ENCODE data around the gene ZNF618.

DNA sequence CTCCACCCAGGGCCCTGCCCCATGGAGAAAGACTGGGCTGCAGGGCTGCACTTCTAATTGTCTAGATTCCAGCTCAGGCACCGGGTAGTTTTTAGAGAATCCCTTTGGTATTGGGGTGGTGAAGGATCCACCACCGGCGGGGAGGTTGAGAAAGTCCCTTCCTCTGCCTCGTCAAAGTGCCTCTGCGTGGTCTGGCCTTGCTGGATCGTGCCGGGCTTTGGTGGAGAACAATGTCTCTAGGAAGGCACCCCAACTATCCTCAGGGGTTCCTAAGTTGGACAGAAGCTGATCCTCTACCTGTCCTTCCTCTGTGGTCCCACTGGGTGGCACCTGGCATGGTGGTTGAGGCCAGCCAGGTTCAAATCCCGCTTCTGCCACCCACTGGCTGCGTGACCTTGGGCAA lies 209.3 kb downstream of the ZNF618 start:
- TF ChIP-seq, protein P1, sequence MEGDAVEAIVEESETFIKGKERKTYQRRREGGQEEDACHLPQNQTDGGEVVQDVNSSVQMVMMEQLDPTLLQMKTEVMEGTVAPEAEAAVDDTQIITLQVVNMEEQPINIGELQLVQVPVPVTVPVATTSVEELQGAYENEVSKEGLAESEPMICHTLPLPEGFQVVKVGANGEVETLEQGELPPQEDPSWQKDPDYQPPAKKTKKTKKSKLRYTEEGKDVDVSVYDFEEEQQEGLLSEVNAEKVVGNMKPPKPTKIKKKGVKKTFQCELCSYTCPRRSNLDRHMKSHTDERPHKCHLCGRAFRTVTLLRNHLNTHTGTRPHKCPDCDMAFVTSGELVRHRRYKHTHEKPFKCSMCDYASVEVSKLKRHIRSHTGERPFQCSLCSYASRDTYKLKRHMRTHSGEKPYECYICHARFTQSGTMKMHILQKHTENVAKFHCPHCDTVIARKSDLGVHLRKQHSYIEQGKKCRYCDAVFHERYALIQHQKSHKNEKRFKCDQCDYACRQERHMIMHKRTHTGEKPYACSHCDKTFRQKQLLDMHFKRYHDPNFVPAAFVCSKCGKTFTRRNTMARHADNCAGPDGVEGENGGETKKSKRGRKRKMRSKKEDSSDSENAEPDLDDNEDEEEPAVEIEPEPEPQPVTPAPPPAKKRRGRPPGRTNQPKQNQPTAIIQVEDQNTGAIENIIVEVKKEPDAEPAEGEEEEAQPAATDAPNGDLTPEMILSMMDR (IDR thresholded peaks at IDR 0.05; ENCODE audit: borderline replicate concordance, extremely low read depth, low read length, poor library complexity, severe bottlenecking) = no peak
- TF ChIP-seq EZH2 (IDR thresholded peaks at IDR 0.05; ENCODE audit: borderline replicate concordance, low read depth, low read length, severe bottlenecking) = no peak
